ENCODE measurements around the gene PAQR6.

DNA sequence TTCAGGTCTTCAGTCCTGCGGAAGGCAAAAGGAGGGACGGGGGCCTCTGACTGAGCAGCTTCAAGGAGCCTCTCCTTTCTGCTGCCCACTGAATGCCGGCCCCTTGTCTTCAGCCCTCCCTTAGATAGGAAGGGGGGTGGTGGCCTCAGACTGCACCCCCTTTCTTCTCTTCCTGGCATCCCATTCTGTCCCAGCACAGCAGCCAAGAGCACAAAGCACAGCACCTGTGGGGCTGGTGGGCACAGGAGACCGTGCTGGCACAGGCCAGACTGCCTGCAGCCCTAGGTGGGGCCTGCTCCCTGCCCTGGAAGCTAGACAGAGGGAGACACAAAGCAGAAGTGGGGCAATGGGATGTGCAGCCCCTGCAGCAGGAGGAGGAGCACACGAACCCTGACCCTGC lies 1.7 kb upstream of the PAQR6 start:
- TF ChIP-seq CTCF (IDR thresholded peaks at IDR 0.05; ENCODE audit: poor library complexity, severe bottlenecking) (no peak), TAF1 (IDR thresholded peaks at IDR 0.05; ENCODE audit: low read depth) (no peak), POLR2AphosphoS5 (IDR thresholded peaks at IDR 0.05) (no peak), EZH2 (IDR thresholded peaks at IDR 0.05; ENCODE audit: borderline replicate concordance, insufficient read depth, low read length, poor library complexity, severe bottlenecking) (no peak)

Measured in neural cell (in vitro differentiated cells).